NT2/D1 (cell line): ENCODE measurements around the gene ARHGAP5.

Experiments used
- SUZ12 ChIP-seq: IDR thresholded peaks from 2 replicates; pipeline ENCODE4 v1.6.1; 2011; ENCODE audit not compliant: insufficient read length, insufficient read depth; ENCODE audit errors: extremely low read depth
- YY1 ChIP-seq: IDR thresholded peaks from 2 replicates; pipeline ENCODE4 v1.6.1; 2011; ENCODE audit not compliant: insufficient read length, insufficient read depth
- ZNF274 ChIP-seq: IDR thresholded peaks from 2 replicates; pipeline ENCODE4 v1.6.1; 2011; ENCODE audit warnings: mild to moderate bottlenecking, low read depth, low read length

- TF ChIP-seq YY1 (no peak), SUZ12 (no peak), ZNF274 (no peak)
These were observed 128.4 kb downstream of the ARHGAP5 start for GRCh38 chr14:32205554-32205953.
